B cell (primary cell): ENCODE results near the gene NES. TPM values are rescaled to one million over a fixed set of nuclear protein-coding genes. Genes with fewer than 3 reads are reported as not detected.

ENCODE experiments used
- ATAC-seq: fragments of 200-7000 bp; cut with Tn5 transposase; one replicate; pipeline ENCODE4 v1.10.0; 2021; ENCODE audit warnings: low read depth, mild to moderate bottlenecking, moderate number of reproducible peaks, moderate library complexity
- CTCF ChIA-PET: fragments of 350-600 bp; sonication (Branson Sonifier 250); formaldehyde crosslinking; loops from one replicate; lab custom pipeline; 2021; ENCODE audit warnings: antibody characterized with exemption, inconsistent platforms; lab: Charles Lee
- POLR2A ChIA-PET: fragments of 350-600 bp; sonication (Branson Sonifier 250); formaldehyde crosslinking; loops from one replicate; lab custom pipeline; 2021; ENCODE audit warnings: antibody characterized with exemption; lab: Charles Lee
- DNase-seq: peaks from one replicate; pipeline ENCODE4 v3.0.0; 2013
- H2AFZ ChIP-seq: 2 replicates; pipeline ENCODE4 v1.6.1; 2012; ENCODE audit warnings: mild to moderate bottlenecking, low read depth, low read length; ENCODE audit not compliant: insufficient read depth, poor library complexity, severe bottlenecking
- H3K27ac ChIP-seq, 2 donors: 1 replicate in 1 of 2; 2 replicates in 1 of 2; pipeline ENCODE4 v1.5.1; 2012 to 2013; ENCODE audit warnings: low read length in 2 of 2, mild to moderate bottlenecking in 2 of 2, moderate library complexity in 1 of 2
- H3K27me3 ChIP-seq, 4 experiments: fragments of 200-600 bp in 1 of 4; sonication (generic) in 1 of 4; replicated peaks in 1 of 4; 1 replicate in 2 of 4; 2 replicates in 2 of 4; pipeline versions ENCODE4 v1.6.1 to v1.7.0; 2013 to 2016; ENCODE audit warnings: low read length in 3 of 4, mild to moderate bottlenecking in 2 of 4, mixed read lengths in 1 of 4, moderate library complexity in 1 of 4; ENCODE audit not compliant: insufficient read depth in 4 of 4, control insufficient read depth in 3 of 4; ENCODE audit errors: control extremely low read depth in 1 of 4
- H3K36me3 ChIP-seq, 2 experiments: replicated peaks in 1 of 2; 1 replicate in 1 of 2; 2 replicates in 1 of 2; pipeline versions ENCODE4 v1.6.1 to v1.7.1; 2013; ENCODE audit warnings: low read length in 1 of 2; ENCODE audit not compliant: insufficient read depth in 2 of 2, control insufficient read depth in 1 of 2; ENCODE audit errors: control extremely low read depth in 1 of 2, extremely low read depth in 1 of 2
- H3K4me1 ChIP-seq, 2 donors: fragments of 200-600 bp in 1 of 2; sonication (generic) in 1 of 2; 1 replicate in 1 of 2; 2 replicates in 1 of 2; pipeline versions ENCODE4 v1.5.1 to v1.6.1; 2013 to 2017; ENCODE audit warnings: low read length in 2 of 2; ENCODE audit not compliant: control insufficient read depth in 2 of 2, insufficient read depth in 2 of 2
- H3K4me2 ChIP-seq: replicated peaks from 2 replicates; pipeline ENCODE3; 2012; ENCODE audit warnings: mild to moderate bottlenecking, low read depth, low read length; ENCODE audit not compliant: poor library complexity, severe bottlenecking
- H3K4me3 ChIP-seq, 5 experiments: fragments of 200-600 bp in 1 of 5; sonication (generic) in 1 of 5; 1 replicate in 3 of 5; 2 replicates in 2 of 5; pipeline versions ENCODE4 v1.5.1 to v1.7.0; 2011 to 2016; ENCODE audit warnings: low read length in 4 of 5, mild to moderate bottlenecking in 4 of 5, low read depth in 2 of 5, control low read depth in 1 of 5, moderate library complexity in 1 of 5; ENCODE audit not compliant: insufficient read depth in 1 of 5; ENCODE audit errors: control extremely low read depth in 1 of 5, extremely low read depth in 1 of 5
- H3K79me2 ChIP-seq: fragments of 200-600 bp; sonication (generic); one replicate; pipeline ENCODE4 v1.6.0; 2016; ENCODE audit warnings: low read length; ENCODE audit not compliant: control insufficient read depth, insufficient read depth
- H3K9ac ChIP-seq: fragments of 200-600 bp; sonication (generic); 2 replicates; pipeline ENCODE4 v1.6.1; 2017; ENCODE audit warnings: mild to moderate bottlenecking, low read length, moderate library complexity
- H3K9me3 ChIP-seq, 3 donors: one replicate each; pipeline versions ENCODE4 v1.6.1 to v1.7.1; 2013; ENCODE audit warnings: low read length in 2 of 3; ENCODE audit not compliant: control insufficient read depth in 2 of 3, insufficient read depth in 1 of 3; ENCODE audit errors: control extremely low read depth in 1 of 3
- H4K20me1 ChIP-seq: 2 replicates; pipeline ENCODE4 v1.6.0; 2012; ENCODE audit warnings: mild to moderate bottlenecking, low read length; ENCODE audit not compliant: insufficient read depth, control insufficient read depth, poor library complexity, severe bottlenecking
- H3K27ac Mint-ChIP-seq: one replicate; pipeline ENCODE4 v1.8.0; 2021; ENCODE audit warnings: mixed read lengths
- H3K27me3 Mint-ChIP-seq: one replicate; pipeline ENCODE4 v1.8.0; 2021; ENCODE audit warnings: mixed read lengths
- H3K4me1 Mint-ChIP-seq: one replicate; pipeline ENCODE4 v1.8.0; 2021; ENCODE audit warnings: mixed read lengths
- H3K4me3 Mint-ChIP-seq: one replicate; pipeline ENCODE4 v1.8.0; 2021; ENCODE audit warnings: mixed read lengths
- H3K9me3 Mint-ChIP-seq: one replicate; pipeline ENCODE4 v1.8.0; 2022; ENCODE audit warnings: mixed read lengths; ENCODE audit not compliant: insufficient read depth
- EZH2 ChIP-seq: IDR thresholded peaks from 2 replicates; pipeline ENCODE4 v1.6.1; 2012; ENCODE audit warnings: borderline replicate concordance, low read depth, mild to moderate bottlenecking, moderate library complexity, low read length; ENCODE audit not compliant: insufficient read depth, poor library complexity, severe bottlenecking
- WGBS: methylation state at CpG from one replicate; pipeline ENCODE4 v1.1.5; 2013; ENCODE audit warnings: missing lambda C conversion rate; ENCODE audit not compliant: insufficient coverage; 5-methylcytosine and 5-hydroxymethylcytosine counted together
- intact Hi-C: fragments of 100-400 bp; cut with micrococcal nuclease; formaldehyde crosslinking; loops from one replicate; pipeline ENCODE4 v1.10.0; 2022
- polyA plus RNA-seq: library from polyadenylated mRNA; depleted of rRNA; stranded (reverse); fragments of >200 nt; gene quantifications from 2 replicates; pipeline ENCODE4 v1.2.3, GENCODE V29; 2012
- total RNA-seq, 2 donors: library from RNA; stranded (reverse); fragments of 120-200 nt in 1 of 2; gene quantifications; 1 replicate in 1 of 2; 2 replicates in 1 of 2; pipeline versions ENCODE4 v1.2.3 to v1.2.4, GENCODE V29; 2013 to 2022
- TF ChIP-seq, protein P1 (sequence below): fragments of 200-600 bp; IDR thresholded peaks from one replicate; pipeline ENCODE4 v1.8.0; 2022; ENCODE audit warnings: antibody characterized with exemption, mild to moderate bottlenecking

NES gene
- total and polyA plus RNA-seq, 2 donors (not counting 1 experiment from before 2014, with no cell fraction given) = 0.05 TPM; not detected in 1

DNA sequence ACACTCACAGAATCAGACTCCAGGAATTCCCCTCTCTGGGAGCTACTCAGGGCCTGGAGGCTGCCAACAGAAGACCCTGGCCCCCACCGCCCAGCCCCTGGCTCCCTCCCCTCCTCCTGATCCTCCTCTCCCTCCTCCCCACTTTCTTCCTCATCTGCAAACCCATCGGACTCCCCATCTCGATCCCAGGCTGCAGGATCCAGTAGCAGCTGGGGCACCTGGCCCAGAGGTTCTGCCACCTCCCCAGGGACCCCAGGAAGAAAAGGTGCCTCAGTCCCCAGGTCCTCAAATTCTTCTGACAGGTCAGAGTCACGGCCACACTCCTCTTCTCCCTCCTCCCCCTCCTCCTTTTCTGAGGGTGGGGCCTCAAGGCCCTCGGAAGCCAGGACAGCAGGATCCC, 7.4 kb downstream of the NES start:
- H3K27ac ChIP-seq = no peak overlapping the region
- no peaks in the 10 kb centered on the region for H3K36me3 ChIP-seq
- CTCF ChIA-PET = interaction anchor here (1.2 to 1.3 kb wide), 2 partner anchors 15 to 20 kb away, joined by 3 to 4 read pairs; no protein-coding TSS in a partner anchor
- Mint-ChIP-seq H3K27ac (no peak overlapping the region), H3K27me3 (peaks cover 22% of the 10 kb centered on the region), H3K4me1 (peaks cover 19% of the 10 kb centered on the region), H3K9me3 (no peaks in the 10 kb centered on the region), H3K4me3 (no peak overlapping the region)
- DNase-seq (no peak), ATAC-seq (no peak)
- H2AFZ ChIP-seq = no peak overlapping the region
- 80% methylated on average over 4 of the region's 5 CpGs for WGBS
- peaks cover 0 to 3% (median 0%) of the 10 kb centered on the region in 3 donors for H3K9me3 ChIP-seq
- no peaks in the 10 kb centered on the region for H3K79me2 ChIP-seq
- no peak overlapping the region for H3K4me3 ChIP-seq
- H3K4me1 ChIP-seq = peaks cover 10 to 13% of the 10 kb centered on the region in 2 donors
- intact Hi-C loops = no loop called here
- peaks cover 0 to 21% (median 4%) of the 10 kb centered on the region in 4 experiments for H3K27me3 ChIP-seq
- H4K20me1 ChIP-seq = no peaks in the 10 kb centered on the region
- TF ChIP-seq, protein P1, sequence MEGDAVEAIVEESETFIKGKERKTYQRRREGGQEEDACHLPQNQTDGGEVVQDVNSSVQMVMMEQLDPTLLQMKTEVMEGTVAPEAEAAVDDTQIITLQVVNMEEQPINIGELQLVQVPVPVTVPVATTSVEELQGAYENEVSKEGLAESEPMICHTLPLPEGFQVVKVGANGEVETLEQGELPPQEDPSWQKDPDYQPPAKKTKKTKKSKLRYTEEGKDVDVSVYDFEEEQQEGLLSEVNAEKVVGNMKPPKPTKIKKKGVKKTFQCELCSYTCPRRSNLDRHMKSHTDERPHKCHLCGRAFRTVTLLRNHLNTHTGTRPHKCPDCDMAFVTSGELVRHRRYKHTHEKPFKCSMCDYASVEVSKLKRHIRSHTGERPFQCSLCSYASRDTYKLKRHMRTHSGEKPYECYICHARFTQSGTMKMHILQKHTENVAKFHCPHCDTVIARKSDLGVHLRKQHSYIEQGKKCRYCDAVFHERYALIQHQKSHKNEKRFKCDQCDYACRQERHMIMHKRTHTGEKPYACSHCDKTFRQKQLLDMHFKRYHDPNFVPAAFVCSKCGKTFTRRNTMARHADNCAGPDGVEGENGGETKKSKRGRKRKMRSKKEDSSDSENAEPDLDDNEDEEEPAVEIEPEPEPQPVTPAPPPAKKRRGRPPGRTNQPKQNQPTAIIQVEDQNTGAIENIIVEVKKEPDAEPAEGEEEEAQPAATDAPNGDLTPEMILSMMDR = no peak
- TF ChIP-seq EZH2 = no peak
- H3K9ac ChIP-seq = no peak overlapping the region
- POLR2A ChIA-PET = interaction anchor here (0.6 kb wide), 1 partner anchor 169 kb away, joined by 4 read pairs; the partner anchor contains the start of gene MEF2D
- H3K4me2 ChIP-seq = no peak overlapping the region

DNA sequence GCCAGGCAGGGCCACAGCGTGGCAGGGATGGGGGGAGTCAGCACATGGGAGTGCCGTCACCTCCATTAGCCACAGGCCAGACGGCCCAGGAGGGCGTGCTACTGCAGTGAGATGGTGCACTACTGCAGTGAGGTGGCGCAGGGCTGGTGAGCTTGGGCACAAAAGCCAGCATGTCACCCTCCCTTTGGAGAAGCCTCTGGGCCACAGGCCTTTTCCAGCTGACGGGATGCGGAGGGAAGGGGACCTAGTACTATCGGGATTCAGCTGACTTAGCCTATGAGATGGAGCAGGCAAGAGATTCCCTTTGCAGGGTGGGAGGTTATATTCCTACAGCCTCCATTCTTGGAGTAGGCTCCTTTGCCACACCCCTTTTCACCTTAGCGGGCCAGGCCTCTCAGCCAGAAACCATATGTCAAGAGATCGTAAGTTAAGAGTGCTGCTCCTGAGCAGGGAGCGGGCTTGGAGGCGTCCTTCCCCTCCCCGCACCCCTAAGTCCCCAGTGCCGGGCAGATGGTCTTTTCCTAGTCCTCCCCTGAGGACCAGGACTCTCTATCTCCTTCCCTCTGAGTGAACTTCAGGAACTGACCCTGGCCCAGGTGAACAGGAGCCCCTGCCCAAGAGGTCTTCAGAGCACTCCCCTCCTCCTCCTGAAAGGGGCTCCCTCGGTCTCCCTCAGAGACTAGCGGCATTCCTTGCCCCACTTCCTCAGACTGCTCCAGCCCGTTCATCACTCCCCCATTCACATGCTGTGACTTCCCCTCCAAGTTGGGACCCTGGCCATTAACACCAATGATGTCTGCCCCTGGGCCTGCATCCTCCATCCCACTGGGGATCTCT, 8.2 kb downstream of the NES start:
- Mint-ChIP-seq H3K27me3 (peaks cover 22% of the 10 kb centered on the region), H3K9me3 (no peaks in the 10 kb centered on the region), H3K4me1 (peaks cover 27% of the 10 kb centered on the region), H3K27ac (no peak overlapping the region), H3K4me3 (no peak overlapping the region)
- Histone ChIP-seq H4K20me1 (no peaks in the 10 kb centered on the region), H3K36me3 (no peaks in the 10 kb centered on the region), H3K9me3 (peaks cover 0 to 3% (median 0%) of the 10 kb centered on the region in 3 donors), H3K79me2 (no peaks in the 10 kb centered on the region), H3K9ac (no peak overlapping the region), H3K4me3 (no peak overlapping the region), H3K4me2 (no peak overlapping the region), H3K4me1 (peaks cover 18 to 21% of the 10 kb centered on the region in 2 donors), H3K27me3 (peaks cover 0 to 14% (median 3%) of the 10 kb centered on the region in 4 experiments), H2AFZ (no peak overlapping the region), H3K27ac (no peak overlapping the region)
- ATAC-seq = no peak
- intact Hi-C loops = no loop called here
- no peak for DNase-seq
- ChIA-PET CTCF (interaction anchor here (1.2 to 1.5 kb wide), 2 partner anchors 10 to 15 kb away, joined by 3 to 7 read pairs; no protein-coding TSS in a partner anchor), POLR2A (no interaction called here)
- TF ChIP-seq, protein P1 = no peak
- TF ChIP-seq EZH2 = no peak
- 90% methylated on average over 16 of the region's 17 CpGs for WGBS
